Choroid plexus epithelial cell (primary cell): Measurements from ENCODE around the gene ZNF234.
"Not testable (repeated sequence)": the region's sequence is repeated elsewhere in the genome, so short reads cannot be mapped to it uniquely, and the experiment has no call there.

Source experiments
- DNase-seq: peaks from one replicate; pipeline ENCODE4 v3.0.0-alpha.2; 2010; ENCODE audit warnings: low read depth
- H3K4me3 ChIP-seq: 2 replicates; pipeline ENCODE4 v1.5.1; 2011; ENCODE audit warnings: low read depth, mild to moderate bottlenecking, control low read depth, low read length, moderate library complexity
- CTCF ChIP-seq: conservative IDR thresholded peaks from 2 replicates; pipeline ENCODE4 v1.5.1; 2011; ENCODE audit warnings: low read depth, mild to moderate bottlenecking, control low read depth, inconsistent platforms, low read length, moderate library complexity

ZNF234 gene

DNA sequence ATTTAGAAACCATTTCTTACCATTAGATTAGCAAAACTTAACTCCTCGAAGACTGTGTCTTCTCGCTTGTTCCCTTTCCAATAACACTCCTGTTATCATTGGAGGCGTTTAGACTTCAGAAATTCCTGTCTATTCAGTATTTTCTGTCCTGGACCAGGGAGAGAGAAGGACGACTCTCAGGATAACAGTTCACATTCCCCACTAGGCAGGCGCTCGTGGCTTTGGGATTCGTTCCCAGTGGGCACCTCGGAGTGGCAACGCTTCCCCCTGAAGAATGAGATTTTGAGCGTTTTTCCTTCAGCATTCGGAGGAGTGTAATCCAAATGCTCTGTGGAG lies 28.6 kb upstream of the ZNF234 start:
- H3K4me3 ChIP-seq, result peak overlapping the region; percentile 87
- DNase-seq, result no peak
- no peak for TF ChIP-seq CTCF

GRCh38 chr19:44113138-44113783 lies 28.1 kb upstream of the ZNF234 start, which contains the start of gene ZNF225:
Gene ZNF225 (plus strand): TSS chr19:44113399. CDS start chr19:44115828, 2,429 bp downstream.
- H3K4me3 ChIP-seq, result peak within 1 kb of the TSS; percentile 87
- peak; percentile 99 for DNase-seq
- peak; percentile 7 for TF ChIP-seq CTCF

DNA sequence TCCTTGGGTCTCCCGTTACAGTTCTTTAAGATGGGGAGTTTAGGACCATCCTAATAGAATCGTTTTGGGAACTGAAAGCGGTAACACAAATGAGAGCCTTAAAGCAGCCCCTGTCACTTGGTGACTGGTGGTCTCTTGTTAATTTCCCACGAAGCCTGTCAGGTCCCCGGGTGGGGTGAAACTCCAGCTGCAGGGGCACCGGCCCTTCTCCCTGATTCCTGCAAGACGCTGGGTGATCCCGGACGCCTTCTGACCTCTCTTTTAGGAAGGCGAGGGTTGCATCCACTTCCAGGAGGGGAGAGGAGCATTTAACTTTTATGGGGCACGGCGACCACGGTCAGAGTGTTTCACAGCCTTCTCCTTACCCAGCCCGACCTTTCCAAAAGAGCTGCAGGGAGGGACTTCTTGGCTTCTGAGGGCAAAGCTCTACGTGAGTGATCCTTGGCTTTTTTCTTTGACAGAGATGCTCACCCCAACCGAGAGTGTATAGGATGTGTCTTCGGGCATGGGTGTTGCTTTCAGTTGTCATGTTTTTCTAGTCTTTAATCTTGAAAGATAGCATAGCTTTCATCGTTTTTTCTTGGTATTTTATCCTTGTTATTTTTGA lies 27.5 kb upstream of the ZNF234 start:
- H3K4me3 ChIP-seq, result peak overlapping the region; percentile 87
- TF ChIP-seq CTCF, result no peak
- DNase-seq, result no peak

GRCh38 chr19:44121162-44121561 lies 20.2 kb upstream of the ZNF234 start:
- not testable (repeated sequence) for DNase-seq, H3K4me3 ChIP-seq

- no peak for DNase-seq
Measured at GRCh38 chr19:44131955-44132354, 9.4 kb upstream of the ZNF234 start.

GRCh38 chr19:44142059-44142433 lies 692 bp downstream of the ZNF234 start:
- peak; percentile 45 for DNase-seq
- no peak for TF ChIP-seq CTCF
- H3K4me3 ChIP-seq, result peak overlapping the region; percentile 90

More at GRCh38 chr19:44131955-44132354, 9.4 kb upstream of the ZNF234 start:
- no peak overlapping the region for H3K4me3 ChIP-seq
- no peak for TF ChIP-seq CTCF

- TF ChIP-seq CTCF, result no peak
- DNase-seq, result no peak
Measured at GRCh38 chr19:44149776-44150175, 8.4 kb downstream of the ZNF234 start.

More at GRCh38 chr19:44149776-44150175, 8.4 kb downstream of the ZNF234 start:
- no peak overlapping the region for H3K4me3 ChIP-seq
